NCI-H748 treated with DMSO at 0.1 percent for 48 hours (cell line): ENCODE measurements around the gene SSC4D.
A peak's percentile ranks its signal among the peaks of the same experiment; 100 is the strongest.
"Not testable (repeated sequence)": the region's sequence is repeated elsewhere in the genome, so short reads cannot be mapped to it uniquely, and the experiment has no call there.

ENCODE experiments used
- DNase-seq: peaks from one replicate; lab custom pipeline; 2025; lab: John Stamatoyannopoulos, UW

Gene SSC4D

DNA sequence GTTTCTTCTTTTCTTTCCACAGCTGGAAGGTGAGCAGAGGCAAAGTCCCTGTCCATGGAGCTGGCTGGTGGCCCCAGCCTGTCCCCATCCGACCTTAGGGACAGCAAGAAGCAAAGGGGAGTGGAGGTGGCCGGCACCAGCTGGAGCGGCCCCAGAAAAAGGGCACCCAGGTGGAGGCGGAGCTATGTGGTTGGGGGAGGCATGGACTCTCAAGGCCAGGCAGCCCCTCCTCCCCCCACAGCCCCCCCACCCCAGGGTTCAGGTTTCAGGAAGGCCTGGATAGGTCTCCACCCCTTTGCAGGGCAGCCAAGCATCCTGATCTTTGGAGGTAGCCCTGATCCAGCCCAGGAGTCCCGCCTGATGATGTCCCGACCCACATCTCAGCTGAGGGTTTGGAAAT lies at the start of gene SSC4D:
Gene SSC4D, minus strand, starts transcription at position 161 of the 400 bp plus-strand sequence. CDS start 5,258 bp downstream, outside the sequence.
- no peak for DNase-seq

DNA sequence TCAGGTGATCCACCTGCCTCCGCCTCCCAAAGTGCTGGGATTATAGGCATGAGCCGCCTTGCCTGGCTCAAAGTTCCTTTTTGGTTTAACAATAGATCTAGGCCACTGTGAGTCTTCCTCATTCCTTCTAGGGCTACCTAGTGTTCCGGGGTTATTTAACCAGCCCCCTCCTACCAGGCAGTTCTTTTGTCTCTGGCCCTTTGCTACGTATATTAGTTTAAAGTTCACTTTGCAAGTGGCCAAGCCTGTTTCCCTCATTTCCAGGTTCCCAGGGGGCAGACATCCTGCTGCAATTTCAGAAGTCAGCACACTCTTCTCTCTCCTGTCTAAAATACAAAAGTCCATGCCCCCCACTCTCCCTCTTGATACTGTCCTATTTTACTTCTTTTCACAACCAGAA lies 49.0 kb upstream of the SSC4D start:
- not testable (repeated sequence) for DNase-seq

DNA sequence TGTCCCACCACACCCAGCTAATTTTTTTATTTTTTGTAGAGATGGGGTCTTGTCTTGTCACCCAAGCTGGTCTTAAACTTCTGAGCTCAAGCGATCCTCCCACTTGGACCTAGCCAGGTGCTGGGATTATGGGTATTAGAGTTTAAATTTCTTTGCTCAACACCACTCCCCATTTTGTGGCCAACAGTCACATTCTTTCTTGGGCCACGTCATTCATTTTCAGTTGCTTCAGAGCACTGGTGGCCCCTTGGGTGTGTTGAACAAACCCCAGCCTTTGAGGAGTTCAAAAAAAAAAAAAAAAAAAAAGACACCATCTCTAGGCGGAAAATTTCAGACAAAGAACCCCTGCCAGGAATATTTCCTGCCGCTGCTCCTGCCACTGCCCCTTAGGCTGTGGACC lies 47.5 kb upstream of the SSC4D start:
- not testable (repeated sequence) for DNase-seq

DNA sequence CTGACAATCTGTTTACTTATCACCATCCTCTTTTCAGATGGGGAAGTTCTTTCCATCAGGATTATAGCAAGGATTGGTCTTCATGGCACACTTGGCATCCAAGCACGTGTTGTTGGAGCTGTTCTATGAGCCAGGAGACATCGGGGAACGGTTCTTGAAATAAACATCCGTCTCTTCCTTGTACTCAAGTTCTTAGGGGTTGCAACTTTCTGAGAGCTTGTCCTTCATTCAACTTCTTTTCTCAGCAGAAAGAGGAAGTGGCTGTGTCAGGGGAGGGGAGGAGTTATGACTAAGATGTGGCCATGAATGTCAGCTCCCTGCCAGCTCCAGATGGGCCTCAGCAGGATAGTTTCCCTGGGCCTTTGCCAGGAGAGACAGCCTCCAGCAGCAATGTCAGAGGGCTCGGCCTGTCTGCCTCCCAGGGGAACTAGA lies 36.1 kb upstream of the SSC4D start:
- DNase-seq: not testable (repeated sequence)

DNA sequence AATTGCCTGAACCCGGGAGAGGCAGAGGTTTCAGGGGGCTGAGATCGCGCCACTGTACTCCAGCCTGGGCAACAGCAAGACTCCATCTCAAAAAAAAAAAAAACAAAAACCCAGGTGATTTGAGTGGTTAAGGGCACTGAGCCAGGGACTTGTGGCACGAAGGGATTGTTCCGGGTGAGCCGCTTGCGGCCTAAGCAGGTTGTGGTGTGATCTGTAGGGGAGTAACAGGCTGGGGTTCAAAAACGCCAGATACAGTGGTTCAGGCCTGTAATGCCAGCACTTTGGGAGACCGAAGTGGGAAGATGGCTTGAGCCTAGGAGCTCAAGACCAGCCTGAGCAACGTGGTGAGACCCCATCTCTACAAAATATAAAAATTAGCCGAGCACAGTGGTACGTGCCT lies 34.3 kb upstream of the SSC4D start:
- DNase-seq: not testable (repeated sequence)

DNA sequence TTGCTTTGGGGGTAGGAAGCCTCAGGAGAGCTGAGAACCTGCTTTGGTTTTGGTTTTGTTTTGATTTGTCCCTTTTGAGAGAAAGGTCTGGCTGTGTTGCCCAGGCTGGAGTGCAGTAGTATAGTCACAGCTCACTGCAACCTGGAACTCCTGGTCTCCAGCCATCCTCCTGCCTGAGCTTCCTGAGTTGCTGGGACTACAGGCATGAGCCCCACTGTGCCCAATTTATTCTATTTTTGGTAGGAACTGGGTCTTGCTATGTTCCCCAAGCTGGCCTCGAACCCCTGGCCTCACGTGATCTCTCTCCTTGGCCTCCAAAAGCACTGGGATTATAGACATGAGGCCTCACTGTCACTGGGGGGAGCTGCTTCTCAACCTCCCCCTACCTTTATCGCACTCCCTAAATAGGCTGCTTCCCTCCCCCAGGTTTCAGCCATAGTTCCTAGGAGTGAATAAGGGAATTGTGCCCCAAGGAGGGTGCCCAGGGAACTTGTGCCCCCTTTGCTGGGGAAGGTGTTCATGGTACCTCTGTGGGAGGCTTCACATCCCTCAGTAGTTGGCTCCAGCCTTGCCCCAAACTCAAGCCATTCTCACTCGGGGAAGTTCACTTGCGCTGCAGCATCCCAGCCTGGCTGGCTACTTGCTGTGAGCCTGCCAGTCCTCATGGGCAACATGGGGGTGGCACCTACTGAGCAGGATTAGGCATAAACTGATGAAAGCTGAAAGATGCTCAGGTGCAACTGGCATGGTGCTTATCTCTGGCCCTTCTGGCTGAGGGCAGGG lies 33.4 kb upstream of the SSC4D start:
- not testable (repeated sequence) for DNase-seq

DNA sequence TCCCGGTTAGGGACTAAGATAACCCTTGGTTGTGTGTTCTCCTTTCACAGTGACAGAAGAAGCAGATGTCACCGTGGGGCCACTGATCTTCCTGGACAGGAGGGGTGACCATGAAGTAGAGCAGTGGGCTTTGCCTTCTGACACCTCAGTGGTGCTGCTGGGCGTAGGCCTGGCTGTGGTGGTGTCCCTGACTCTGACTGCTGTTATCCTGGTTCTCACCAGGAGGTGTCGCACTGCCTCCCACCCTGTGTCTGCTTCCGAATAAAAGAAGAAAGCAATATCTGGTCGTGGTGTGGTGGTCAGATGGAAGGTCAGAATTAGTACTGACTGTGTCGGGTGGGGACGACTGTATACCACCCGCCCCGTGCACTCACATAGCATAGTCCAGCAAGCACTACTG lies 32.3 kb upstream of the SSC4D start:
- DNase-seq: not testable (repeated sequence)

DNA sequence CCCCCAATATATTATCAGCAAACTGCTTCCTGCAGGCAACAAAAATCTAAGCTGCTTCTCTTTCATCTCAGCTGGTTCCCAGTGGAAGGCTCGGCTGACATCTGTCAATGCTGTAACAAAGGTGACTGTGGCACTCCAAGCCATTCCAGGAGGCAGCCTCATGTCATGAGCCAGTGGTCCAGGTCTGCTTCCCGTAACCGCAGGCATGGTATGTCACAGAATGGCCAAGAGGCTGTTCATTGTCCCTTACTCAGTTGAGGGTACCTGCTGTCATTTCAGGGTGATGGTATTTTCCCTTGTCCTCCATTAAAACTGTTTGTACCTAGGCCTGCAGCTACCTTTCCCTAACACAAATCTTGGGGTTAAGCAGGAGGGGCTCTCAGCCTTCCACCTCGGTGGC lies 30.9 kb upstream of the SSC4D start:
- DNase-seq: not testable (repeated sequence)

DNA sequence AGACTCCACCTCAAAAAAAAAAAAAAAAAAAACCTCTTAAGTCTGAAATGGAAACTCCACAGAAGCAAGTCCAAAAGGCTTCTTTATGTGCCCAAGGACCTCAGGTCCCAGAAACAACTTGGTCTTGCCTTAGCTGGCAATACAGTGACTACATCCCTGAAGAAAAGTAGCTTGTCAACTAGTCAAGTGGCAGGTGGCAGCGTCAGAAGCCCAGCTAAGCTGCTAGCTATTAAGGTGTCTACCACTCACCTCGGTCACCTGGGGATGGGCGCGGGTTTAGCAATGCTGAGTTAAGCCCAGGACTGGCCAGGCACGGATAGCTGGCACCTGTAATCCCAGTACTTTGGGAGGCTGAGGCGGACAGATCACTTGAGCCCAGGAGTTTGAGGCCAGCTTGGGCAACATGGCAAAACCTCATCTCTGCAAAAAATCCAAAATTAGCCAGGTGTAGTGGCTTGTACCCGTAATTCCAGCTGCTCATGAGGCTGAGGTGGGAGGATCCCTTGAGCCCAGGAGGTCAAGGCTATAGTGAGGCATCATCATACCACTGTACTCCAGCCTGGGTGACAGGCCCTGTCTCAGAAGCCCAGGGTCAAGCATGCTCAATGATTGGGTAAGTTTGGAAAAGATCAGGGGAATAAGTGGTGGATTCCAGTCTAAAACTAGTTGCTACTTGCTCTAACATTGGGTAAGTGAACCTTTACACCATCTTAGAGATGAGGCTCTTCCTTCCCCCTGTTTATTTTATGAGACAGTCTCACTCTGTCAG lies 29.8 kb upstream of the SSC4D start:
- DNase-seq: not testable (repeated sequence)

DNA sequence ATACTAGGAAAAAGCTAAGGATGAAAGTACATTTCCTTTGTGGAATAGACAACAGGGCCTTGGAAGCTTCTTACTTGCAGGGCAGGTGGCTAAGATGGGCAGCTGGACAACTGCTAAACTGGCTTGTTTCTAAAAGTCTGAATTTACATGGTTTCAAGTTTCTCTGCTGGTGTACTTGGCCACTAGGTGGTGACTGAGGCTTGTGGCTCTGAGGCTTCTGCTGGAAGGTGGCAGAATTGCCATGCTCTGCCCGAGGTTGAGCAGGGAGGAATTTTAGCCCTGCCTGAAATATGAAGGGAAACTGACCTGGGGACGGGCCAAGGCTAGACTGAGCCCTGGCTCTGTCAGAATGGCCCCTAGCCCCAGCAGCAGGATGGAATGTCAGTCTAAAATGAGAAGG lies 28.4 kb upstream of the SSC4D start:
- DNase-seq: peak; percentile 58

DNA sequence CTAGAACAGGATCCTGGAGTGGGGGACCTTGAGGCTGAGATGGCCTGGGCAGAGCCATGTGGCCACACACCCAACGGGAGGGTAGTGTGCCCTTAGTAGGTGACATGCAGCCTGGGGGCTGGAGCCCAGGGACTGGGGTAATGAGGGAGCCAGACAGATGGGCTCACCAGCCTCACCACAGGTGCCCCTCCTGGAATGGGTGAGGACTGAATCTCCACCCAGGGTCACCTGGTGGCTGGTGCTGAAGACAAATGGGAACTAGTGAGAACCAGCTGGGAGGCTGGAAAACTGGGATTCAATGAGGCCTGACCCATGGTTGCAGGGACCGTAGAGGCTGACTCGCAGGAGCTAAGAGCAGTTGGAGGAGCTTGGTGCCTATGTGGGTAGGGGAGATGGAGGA lies 21.3 kb upstream of the SSC4D start:
- DNase-seq: no peak

DNA sequence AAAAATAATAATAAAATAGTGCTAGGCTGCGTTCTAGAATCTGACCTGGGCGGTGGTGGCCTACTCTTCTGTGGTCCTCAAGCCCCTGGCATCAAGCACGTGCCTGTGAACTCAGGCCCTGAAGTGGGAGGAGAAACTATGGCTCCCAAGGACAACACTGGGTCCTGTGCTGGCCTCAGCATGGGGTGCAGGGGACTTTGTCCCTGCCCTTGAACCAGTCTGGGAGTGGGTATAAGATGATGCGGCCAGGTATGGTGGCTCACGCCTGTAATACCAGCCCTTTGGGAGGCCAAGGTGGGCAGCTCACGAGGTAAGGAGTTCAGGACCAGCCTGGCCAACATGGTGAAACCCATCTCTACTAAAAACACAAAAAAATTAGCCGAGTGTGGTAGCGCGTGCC lies 20.7 kb upstream of the SSC4D start:
- DNase-seq: no peak

DNA sequence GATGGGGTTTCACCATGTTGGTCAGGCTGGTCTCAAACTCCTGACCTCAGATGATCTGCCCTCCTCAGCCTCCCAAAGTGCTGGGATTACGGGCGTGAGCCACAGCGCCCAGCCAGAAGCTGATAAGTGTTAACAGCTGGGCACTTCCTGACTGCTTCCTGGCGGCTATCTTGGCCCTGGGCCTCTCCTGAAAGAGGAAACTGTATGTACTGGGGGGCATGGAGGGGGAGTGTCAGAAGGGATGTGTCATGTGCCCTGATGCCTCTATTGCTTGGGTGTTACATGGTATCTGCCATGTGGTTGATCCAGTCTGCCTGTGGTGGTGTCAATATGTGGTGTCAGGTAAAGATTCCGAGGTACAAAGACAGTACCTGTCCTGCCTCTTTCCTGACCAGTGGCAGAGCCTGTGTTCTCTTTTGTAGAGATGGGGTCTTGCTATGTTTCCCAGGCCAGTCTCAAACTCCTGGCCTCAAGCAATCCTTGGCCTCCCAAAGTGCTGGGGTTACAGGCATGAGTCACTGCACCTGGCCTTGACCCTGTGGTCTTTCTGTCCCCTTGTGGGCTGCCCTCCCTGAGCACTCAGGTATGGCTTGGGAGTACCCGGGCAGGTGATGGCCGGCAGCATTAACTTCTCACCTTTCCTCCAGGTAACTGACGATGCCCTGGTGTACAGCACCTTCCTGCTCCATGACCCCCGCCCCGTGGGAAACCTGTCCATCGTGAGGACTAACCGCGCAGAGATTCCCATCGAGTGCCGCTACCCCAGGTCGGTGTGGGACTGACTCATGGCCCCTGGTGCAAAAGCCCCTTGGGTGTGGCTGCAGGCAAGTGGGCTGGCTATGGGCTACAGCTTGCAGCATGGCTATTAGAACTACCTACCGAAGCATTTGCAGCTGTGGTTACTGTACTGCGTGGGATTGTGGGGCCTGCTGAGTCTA lies 19.6 kb upstream of the SSC4D start:
- no peak for DNase-seq

DNA sequence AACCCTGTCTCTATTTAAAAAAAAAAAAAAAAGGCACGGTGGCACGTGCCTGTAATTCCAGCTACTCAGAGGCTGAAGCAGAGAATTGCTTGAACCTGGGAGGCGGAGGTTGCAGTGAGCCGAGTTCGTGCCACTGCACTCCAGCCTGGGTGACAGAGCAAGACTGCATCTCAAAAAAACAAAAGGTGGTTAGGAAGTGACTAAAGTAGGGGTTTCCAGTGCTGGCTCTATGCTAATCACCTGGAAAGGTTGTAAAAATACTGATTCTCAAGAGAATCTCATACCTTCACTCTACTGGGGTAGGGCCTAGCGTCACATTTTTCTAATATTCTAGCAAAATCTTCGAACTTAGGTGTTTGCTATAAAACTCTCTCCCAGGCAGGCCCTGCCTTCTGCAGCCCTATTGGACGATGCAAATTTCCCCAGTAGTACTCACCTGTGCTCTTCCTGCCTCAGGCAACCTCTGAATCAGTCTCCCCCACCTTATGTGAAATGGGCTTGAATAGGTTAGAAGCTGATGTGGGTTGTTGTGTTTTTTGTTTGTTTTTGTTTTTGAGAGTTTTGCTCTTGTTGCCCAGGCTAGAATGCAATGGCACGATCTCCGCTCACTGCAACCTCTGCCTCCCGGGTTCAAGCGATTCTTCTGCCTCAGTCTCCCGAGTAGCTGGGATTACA lies 18.8 kb upstream of the SSC4D start:
- DNase-seq: no peak

DNA sequence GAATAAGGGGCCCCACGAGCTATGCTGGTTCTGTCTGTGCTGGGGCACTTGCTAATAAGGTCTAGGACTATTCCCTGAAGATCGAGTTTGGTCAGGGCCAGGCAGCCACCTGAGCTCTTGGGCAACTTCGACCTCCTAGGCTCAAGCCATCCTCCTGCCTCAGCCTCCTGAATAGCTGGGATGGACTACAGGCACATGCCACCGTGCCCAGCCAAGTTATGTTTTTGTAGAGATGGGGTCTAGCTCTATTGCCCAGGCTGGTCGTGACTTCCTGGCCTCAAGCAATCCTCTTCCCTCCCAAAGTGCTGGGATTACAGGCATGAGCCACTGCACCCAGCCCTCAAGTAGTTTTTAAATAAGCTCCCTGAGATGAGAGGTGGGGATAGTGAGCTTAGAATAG lies 18.1 kb upstream of the SSC4D start:
- DNase-seq: no peak

DNA sequence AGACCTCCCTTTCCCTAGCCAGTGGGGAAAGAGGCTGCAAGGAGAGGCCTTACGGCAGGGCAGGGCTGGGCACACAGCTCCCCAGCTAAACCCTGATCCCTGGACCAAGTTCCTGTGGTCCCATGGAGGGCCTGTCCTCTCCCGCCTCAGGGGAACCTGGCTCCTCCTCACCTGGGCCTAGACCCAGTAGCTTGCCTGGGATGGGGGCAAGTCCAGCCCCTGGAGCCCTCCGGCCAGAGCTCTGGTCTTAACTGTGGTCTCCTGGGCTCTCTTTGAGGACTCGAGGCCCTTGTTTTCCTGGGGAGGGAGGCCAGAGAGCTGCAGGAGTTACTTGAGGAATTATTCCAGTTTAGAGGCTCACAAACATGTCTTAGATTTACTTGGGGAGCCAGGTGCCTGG lies 16.7 kb upstream of the SSC4D start:
- no peak for DNase-seq

DNA sequence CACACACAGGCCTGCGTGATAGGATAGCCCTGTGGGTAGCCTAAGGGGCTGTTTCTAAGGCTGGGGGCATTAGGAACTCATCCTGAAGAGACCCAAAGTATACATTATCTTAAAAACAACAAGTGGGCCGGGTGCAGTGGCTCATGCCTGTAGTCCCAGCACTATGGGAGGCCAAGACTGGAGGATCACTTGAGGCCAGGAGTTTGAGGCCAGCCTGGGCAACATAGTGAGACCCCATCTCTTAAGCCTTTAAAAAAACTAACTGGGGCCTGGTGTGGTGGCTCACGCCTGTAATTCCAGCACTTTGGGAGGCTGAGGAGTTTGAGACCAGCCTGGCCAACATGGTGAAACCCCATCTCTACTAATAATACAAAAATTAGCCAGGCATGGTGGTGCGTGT lies 16.1 kb upstream of the SSC4D start:
- not testable (repeated sequence) for DNase-seq

DNA sequence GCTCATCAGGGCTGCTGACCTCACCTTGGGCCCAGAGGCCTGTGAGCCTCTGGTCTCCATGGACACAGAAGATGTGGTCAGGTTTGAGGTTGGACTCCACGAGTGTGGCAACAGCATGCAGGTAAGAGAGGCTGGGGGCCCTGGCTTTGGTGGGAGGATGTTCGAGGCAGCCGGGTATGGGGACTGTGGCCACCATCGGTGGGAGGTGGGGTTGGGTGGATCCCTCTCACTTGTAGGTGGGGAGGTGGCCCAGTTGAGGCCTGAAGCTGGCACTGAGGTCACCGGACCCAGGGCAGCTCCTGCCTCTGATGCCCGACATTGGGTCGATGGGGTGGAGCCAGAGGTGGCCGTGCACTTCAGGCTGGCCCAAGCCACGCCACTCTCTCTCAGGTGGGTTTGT lies 15.7 kb upstream of the SSC4D start:
- no peak for DNase-seq

DNA sequence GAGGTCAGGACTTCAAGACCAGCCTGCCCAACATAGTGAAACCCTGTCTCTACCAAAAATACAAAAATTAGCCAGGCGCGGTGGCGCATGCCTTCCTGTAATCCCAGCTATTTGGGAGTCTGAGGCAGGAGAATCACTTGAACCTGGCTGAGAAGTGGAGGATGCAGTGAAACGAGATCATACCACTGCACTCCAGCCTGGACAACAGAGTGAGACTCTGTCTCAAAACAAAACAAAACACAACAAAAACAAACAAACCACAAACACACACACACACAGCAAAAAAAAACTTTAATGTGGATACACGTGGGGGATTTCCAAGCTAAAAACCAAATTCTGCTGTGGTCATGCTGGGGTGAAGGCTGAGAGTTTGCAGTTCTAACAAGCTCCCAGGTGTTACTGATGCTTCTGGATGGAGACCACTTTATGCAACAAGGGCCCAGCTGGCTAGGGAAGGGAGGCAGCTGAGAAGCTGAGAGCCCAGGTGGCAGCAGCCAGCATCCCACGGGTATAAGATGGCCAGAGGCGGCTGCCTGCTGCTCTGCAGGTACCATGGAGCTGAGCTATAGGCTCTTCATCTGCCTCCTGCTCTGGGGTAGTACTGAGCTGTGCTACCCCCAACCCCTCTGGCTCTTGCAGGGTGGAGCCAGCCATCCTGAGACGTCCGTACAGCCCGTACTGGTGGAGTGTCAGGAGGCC lies 15.1 kb upstream of the SSC4D start, which contains the start of gene ZP3:
Gene ZP3, plus strand, starts transcription at position 538 of the 699 bp plus-strand sequence. Its CDS starts 15 bp downstream, at position 553.
- DNase-seq: no peak

DNA sequence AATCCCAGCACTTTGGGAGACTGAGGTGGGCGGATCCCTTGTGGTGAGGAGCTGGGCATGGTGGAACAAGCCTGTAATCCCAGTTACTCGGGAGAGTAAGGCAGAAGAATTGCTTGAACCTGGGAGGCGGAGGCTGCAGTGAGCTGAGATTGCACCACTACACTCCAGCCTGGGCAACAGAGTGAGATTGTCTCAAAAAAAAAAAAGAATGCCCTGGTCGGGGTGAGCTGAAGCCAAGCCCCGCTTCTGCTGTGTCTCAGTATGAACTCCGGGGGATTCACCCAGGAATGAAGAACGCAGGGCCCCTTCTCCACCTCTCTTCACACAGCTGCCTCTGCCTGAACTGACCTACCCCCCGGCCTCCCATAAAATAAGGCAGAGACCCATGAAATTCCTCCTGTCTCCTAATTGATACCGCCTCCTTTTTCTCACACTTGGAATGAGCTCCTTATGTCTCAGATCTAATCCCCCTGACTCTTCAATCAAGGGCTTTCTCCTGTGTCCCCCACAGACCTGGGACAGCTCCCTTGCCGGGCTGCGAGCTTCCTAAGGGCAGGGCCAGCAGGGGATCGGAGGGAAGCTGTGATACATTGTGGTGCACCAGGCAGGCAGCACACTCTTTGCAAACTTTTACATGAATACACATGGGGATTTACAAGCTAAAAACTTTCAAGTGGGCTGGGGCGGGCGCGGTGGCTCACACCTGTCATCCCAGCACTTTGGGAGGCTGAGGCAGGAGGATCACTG lies 14.3 kb upstream of the SSC4D start:
- DNase-seq: no peak
